Germinal center (tissue), 1 donor: Measurements from ENCODE around the gene CCL13.
"Not testable (repeated sequence)": the region's sequence is repeated elsewhere in the genome, so short reads cannot be mapped to it uniquely, and the experiment has no call there.

Experiments used
- DNase-seq: peaks from one replicate; pipeline ENCODE4 v3.0.0; 2012; ENCODE audit warnings: mixed read lengths, low spot score

Gene CCL13

GRCh38 chr17:34356194-34356593 lies at the start of gene CCL13:
Gene CCL13 (plus strand): TSS chr17:34356480. CDS start chr17:34356527, 47 bp downstream.
- DNase-seq = no peak

- no peak for DNase-seq
Observed at GRCh38 chr17:34307110-34307509, 49.2 kb upstream of the CCL13 start.

- no peak for DNase-seq
Observed at GRCh38 chr17:34308371-34308770, 47.9 kb upstream of the CCL13 start.

- DNase-seq = no peak
Observed at GRCh38 chr17:34311291-34311690, 45.0 kb upstream of the CCL13 start.

GRCh38 chr17:34312080-34312479 lies 44.2 kb upstream of the CCL13 start:
- no peak for DNase-seq

DNA sequence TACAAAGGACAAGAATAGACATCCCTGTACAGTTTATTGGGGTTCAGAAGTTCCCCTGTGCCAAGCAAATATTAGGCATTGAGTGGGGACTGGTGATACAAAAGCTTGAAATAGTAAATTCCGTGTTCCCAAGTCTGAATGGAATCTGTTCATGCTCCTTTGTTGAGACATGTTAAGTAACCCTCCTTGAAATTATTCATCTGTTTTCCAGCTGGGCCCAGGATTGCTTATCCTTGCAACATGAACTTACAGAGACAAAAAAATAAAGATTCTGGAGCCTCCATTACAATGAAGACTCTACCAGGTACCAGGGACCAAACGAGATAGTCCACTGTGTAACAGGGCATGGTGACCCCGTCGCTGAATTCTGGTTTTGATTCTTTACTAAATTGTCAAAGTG lies 43.1 kb upstream of the CCL13 start:
- DNase-seq = no peak

DNA sequence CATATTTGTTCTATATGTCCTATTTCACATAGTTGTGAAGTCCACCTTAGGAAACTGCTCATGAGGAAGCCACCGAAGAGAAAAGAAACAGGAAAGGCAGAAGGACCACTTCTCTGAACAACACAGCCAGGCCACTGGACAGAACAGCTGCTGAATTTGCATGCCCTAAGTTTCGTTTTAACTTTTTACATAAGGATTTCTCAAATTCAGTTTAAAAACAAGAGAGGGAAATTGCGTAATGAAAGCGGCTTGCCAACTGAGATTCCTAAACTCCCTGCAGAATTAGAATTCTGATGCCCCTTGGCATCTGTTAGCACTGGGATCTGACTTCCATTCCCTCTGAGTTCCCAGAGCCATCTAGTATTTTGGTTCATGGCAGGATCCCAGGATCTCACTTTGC lies 42.0 kb upstream of the CCL13 start:
- DNase-seq = no peak

DNA sequence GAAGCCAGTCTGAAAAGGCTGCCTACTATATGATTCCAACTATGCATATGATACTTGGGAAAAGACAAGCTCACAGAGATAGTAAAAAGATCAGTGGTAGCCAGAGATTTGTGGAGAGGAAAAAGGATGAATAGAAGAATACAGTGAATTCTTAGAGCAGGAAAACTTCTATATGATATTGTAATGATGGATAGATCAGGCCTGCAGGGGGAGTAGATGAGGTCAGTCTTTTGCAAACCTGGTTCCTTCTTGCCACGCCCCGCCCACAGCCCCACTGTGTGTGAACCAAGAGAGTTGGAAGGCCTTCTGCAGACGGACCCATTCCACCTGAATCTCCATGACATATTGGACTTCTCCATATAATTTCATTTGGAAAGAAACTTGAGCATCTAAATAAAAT lies 37.8 kb upstream of the CCL13 start:
- DNase-seq = peak; percentile 32

GRCh38 chr17:34319039-34319483 lies 37.2 kb upstream of the CCL13 start, which contains the start of gene CCL8:
Gene CCL8 (plus strand): TSS chr17:34319435. CDS start chr17:34319502, 67 bp downstream.
- DNase-seq = no peak

GRCh38 chr17:34321964-34322363 lies 34.3 kb upstream of the CCL13 start:
- DNase-seq = no peak

DNA sequence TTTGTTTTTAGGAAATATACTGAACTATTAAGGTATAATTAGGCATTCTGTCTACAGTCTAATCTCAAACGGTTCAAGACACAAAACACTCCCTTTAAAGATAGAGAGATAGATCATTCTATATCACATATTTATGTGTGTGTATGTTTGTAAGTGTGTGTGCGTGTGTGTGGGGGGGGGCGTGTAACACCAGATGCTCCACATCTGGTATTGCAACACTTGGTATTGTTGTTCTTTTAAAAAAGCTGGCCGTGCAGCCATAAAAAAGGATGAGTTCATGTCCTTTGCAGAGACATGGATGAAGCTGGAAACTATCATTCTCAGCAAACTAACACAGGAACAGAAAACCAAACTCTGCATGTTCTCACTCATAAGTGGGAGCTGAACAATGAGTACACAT lies 28.7 kb upstream of the CCL13 start:
- DNase-seq = not testable (repeated sequence)

- no peak for DNase-seq
Observed at GRCh38 chr17:34337701-34338100, 18.6 kb upstream of the CCL13 start.

DNA sequence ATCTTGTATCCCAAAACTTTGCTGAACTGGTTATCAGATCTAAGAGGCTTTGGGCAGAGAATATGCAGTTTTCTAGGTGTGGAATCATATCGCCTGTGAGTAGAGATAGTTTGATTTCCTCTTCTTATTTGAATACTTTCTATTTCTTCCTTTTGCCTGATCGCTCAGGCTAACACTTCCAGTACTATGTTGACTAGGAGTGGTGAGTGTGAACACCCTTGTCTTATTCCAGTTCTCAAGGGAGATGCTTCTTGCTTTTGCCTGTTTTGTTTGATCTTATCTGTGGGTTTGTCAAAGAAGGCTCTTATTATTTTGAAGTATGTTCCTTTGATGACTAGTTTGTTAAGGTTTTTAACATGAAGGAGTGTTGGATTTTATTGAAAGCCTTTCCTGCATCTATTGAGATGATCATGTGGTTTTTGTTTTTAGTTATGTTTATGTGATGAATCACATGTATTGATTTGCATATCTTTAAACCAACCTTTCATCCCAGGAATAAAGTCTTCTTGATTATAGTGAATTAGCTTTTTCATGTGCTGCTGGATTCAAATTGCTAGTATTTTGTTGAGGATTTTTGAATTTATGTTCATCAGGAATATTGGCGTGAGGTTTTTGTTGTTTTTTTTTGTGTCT lies 17.0 kb upstream of the CCL13 start:
- DNase-seq = no peak

DNA sequence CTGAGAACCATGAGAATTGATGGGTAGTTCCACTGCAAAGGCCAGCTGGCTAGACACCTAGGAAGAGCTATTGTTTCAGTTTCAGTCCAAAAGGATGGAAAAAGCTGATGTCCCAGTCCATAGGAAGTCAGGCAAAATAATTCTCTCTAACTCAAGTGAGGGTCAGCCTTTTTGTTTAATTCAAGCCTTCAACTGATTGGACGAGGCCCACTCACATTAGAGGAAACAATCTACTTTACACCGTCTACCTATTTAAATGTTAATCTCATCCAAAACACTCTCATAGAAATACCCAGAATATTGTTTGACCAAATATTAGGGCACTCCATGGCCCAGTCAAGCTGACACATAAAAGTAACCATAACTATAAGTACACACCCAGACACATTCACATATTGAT lies 14.4 kb upstream of the CCL13 start:
- no peak for DNase-seq

DNA sequence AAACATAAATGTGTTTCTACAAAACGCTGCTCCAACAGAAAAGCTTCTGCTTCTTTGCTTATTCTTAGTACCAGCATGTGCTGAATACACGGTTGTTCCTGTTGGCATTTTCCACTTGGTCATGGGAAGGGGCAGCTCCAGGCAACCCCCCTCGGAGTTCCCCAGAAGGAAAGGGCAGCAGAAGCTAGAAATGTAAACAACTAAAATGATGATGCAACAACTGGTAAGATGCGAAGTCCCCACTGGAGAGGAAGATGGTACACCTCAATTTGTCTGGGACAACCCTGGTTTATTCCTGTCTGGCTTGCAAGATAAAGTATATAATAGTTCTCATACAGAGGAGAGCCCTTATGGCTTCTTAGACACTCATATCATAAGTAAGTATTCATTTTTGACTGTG lies 9.2 kb upstream of the CCL13 start:
- DNase-seq = no peak

GRCh38 chr17:34349751-34350150 lies 6.5 kb upstream of the CCL13 start:
- DNase-seq = no peak

DNA sequence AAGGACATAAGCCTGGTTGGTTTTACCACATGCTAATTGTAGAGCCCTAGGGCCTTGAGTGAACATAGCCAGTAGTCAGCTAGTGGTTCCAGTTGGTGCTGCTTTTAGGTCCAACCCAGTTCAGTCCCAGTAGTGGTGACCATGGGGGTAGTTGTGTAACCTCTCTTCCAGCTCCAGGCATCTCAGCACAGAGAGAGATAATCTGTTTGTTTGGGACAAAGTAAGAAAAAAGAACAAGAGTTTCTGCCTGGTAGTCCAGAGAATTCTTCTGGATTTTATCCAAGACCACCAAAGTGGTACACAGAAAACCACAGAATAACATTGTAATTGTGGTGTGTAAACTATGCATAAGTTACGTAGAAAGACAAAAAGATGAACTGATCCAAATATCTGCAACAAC lies 5.2 kb upstream of the CCL13 start:
- no peak for DNase-seq

DNA sequence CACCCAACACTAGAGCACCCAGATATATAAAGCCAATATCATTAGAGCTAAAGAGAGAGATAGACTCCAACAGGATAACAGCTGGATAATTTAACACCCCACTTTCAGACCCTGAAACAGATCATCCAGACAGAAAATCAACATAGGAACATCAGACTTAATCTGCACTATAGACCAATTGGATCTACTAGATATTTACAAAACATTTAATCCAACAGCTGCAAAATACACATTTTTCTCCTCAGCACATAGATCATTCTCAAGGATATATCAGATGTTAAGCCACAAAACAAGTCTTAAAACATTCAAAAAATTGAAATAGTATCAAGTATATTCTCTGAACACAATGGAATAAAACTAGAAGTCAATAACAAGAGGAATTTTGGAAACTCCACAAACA lies 4.1 kb upstream of the CCL13 start:
- DNase-seq = no peak

DNA sequence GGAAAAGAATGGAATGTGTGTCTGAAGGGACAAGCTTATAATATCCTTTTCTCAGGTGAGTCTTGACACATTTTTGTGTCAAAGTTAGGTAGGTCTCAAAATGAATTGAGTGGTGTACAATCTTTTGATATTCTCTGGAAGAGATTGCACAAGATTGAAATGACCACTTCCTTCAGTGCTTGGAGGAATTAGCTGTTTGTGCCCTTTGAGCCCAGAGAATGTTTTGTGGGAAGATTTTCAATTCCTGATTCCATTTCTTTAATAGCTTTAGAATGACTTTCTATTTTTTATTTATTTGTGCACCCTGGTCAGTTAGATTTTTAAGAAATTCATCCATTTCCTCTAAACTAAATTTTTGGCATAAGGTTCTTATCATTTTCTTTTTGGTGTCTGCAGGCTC lies 1.6 kb upstream of the CCL13 start:
- DNase-seq = no peak

GRCh38 chr17:34357398-34357797 lies 1.1 kb downstream of the CCL13 start:
- no peak for DNase-seq

GRCh38 chr17:34358631-34359030 lies 2.4 kb downstream of the CCL13 start:
- DNase-seq = no peak

- no peak for DNase-seq
Observed at GRCh38 chr17:34360601-34361270, 4.5 kb downstream of the CCL13 start.

GRCh38 chr17:34361478-34362061 lies 5.3 kb downstream of the CCL13 start:
- peak; percentile 85 for DNase-seq
